GM23338 (cell line): ENCODE measurements around the gene DUSP10.

Experiments
- CREB1 ChIP-seq: fragments of 250-450 bp; sonication (Bioruptor Pico); IDR thresholded peaks from 2 replicates; pipeline ENCODE4 v1.5.0; 2020; ENCODE audit warnings: low read depth, mild to moderate bottlenecking, moderate library complexity
- CTCF ChIP-seq, 2 experiments: fragments of 200-600 bp in 1 of 2; sonication (generic) in 1 of 2; conservative IDR thresholded peaks; 2 replicates each; pipeline versions ENCODE4 v1.5.1 to v1.6.1; 2016 to 2017; ENCODE audit warnings: antibody characterized with exemption in 2 of 2, low read depth in 2 of 2, mild to moderate bottlenecking in 2 of 2, moderate library complexity in 1 of 2
- EZH2 ChIP-seq: fragments of 200-600 bp; sonication (generic); IDR thresholded peaks from one replicate; pipeline ENCODE4 v1.8.0; 2017; ENCODE audit warnings: antibody characterized with exemption, mild to moderate bottlenecking, low read depth; ENCODE audit not compliant: unreplicated experiment
- EZH2phosphoT487 ChIP-seq: fragments of 200-600 bp; sonication (generic); IDR thresholded peaks from one replicate; pipeline ENCODE4 v1.8.1; 2018; ENCODE audit warnings: antibody characterized with exemption; ENCODE audit not compliant: unreplicated experiment
- JUNB ChIP-seq: IDR thresholded peaks from one replicate; pipeline ENCODE4 v1.6.1; 2016; ENCODE audit warnings: antibody characterized with exemption; ENCODE audit not compliant: unreplicated experiment
- NANOG ChIP-seq: IDR thresholded peaks from 2 replicates; pipeline ENCODE4 v1.6.1; 2016; ENCODE audit warnings: antibody characterized with exemption, borderline replicate concordance
- POLR2AphosphoS5 ChIP-seq: IDR thresholded peaks from 2 replicates; pipeline ENCODE4 v1.6.1; 2016; ENCODE audit warnings: antibody characterized with exemption, low read depth
- STAT1 ChIP-seq: IDR thresholded peaks from one replicate; pipeline ENCODE4 v1.6.1; 2016; ENCODE audit warnings: antibody characterized with exemption; ENCODE audit not compliant: unreplicated experiment
- ZNF462 ChIP-seq: fragments of 250-450 bp; sonication (Bioruptor Pico); IDR thresholded peaks from 2 replicates; pipeline ENCODE4 v1.5.0; 2020; ENCODE audit warnings: mild to moderate bottlenecking, moderate library complexity
- TF ChIP-seq, protein P1 (sequence below): IDR thresholded peaks from one replicate; pipeline ENCODE4 v1.6.1; 2018; ENCODE audit warnings: antibody characterized with exemption; ENCODE audit not compliant: unreplicated experiment
- TF ChIP-seq, protein P2 (sequence below): IDR thresholded peaks from 2 replicates; pipeline ENCODE4 v1.6.1; 2016; ENCODE audit warnings: antibody characterized with exemption

GRCh38 chr1:221756830-221757551 lies 15.1 kb upstream of the DUSP10 start:
- TF ChIP-seq CTCF (conservative IDR thresholded peaks at IDR 0.05; ENCODE audit: low read depth in 2 of 2) (no peak), EZH2 (no peak), EZH2phosphoT487 (no peak), POLR2AphosphoS5 (no peak), CREB1 (no peak), NANOG (no peak), ZNF462 (CRISPR knock-in tag) (no peak), STAT1 (no peak), JUNB (no peak)
- TF ChIP-seq, protein P1, sequence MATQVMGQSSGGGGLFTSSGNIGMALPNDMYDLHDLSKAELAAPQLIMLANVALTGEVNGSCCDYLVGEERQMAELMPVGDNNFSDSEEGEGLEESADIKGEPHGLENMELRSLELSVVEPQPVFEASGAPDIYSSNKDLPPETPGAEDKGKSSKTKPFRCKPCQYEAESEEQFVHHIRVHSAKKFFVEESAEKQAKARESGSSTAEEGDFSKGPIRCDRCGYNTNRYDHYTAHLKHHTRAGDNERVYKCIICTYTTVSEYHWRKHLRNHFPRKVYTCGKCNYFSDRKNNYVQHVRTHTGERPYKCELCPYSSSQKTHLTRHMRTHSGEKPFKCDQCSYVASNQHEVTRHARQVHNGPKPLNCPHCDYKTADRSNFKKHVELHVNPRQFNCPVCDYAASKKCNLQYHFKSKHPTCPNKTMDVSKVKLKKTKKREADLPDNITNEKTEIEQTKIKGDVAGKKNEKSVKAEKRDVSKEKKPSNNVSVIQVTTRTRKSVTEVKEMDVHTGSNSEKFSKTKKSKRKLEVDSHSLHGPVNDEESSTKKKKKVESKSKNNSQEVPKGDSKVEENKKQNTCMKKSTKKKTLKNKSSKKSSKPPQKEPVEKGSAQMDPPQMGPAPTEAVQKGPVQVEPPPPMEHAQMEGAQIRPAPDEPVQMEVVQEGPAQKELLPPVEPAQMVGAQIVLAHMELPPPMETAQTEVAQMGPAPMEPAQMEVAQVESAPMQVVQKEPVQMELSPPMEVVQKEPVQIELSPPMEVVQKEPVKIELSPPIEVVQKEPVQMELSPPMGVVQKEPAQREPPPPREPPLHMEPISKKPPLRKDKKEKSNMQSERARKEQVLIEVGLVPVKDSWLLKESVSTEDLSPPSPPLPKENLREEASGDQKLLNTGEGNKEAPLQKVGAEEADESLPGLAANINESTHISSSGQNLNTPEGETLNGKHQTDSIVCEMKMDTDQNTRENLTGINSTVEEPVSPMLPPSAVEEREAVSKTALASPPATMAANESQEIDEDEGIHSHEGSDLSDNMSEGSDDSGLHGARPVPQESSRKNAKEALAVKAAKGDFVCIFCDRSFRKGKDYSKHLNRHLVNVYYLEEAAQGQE, result no peak
- TF ChIP-seq, protein P2, sequence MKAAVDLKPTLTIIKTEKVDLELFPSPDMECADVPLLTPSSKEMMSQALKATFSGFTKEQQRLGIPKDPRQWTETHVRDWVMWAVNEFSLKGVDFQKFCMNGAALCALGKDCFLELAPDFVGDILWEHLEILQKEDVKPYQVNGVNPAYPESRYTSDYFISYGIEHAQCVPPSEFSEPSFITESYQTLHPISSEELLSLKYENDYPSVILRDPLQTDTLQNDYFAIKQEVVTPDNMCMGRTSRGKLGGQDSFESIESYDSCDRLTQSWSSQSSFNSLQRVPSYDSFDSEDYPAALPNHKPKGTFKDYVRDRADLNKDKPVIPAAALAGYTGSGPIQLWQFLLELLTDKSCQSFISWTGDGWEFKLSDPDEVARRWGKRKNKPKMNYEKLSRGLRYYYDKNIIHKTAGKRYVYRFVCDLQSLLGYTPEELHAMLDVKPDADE, result no peak
